Measurements from ENCODE around the gene TMEM156. TPM values are rescaled to one million over a fixed set of nuclear protein-coding genes. Genes with fewer than 3 reads are reported as not detected.
A peak's percentile ranks its signal among the peaks of the same experiment; 100 is the strongest.

The TMEM156 gene
- total RNA-seq, 1 donor: 1.1 TPM

GRCh38 chr4:38930204-38930603, 102.0 kb downstream of the TMEM156 start:
- DNase-seq (ENCODE audit: low read depth in 2 of 3, low spot score in 2 of 3): no peak

GRCh38 chr4:38928974-38929373, 103.2 kb downstream of the TMEM156 start:
- no peak for DNase-seq (ENCODE audit: low read depth in 2 of 3, low spot score in 2 of 3)

- DNase-seq (ENCODE audit: low read depth in 2 of 3, low spot score in 2 of 3): no peak
These were observed 103.6 kb downstream of the TMEM156 start for GRCh38 chr4:38928568-38928967.

GRCh38 chr4:38926896-38927295, 105.3 kb downstream of the TMEM156 start:
- no peak for DNase-seq (ENCODE audit: low read depth in 2 of 3, low spot score in 2 of 3)

GRCh38 chr4:38925492-38926413, 106.5 kb downstream of the TMEM156 start:
- DNase-seq (ENCODE audit: low read depth in 2 of 3, low spot score in 2 of 3): no peak

- no peak for DNase-seq (ENCODE audit: low read depth in 2 of 3, low spot score in 2 of 3)
These were observed 107.9 kb downstream of the TMEM156 start for GRCh38 chr4:38924353-38924752.

- DNase-seq (ENCODE audit: low read depth in 2 of 3, low spot score in 2 of 3): no peak
These were observed 108.5 kb downstream of the TMEM156 start for GRCh38 chr4:38923746-38924145.

- no peak for DNase-seq (ENCODE audit: low read depth in 2 of 3, low spot score in 2 of 3)
These were observed 111.1 kb downstream of the TMEM156 start for GRCh38 chr4:38921151-38921550.

GRCh38 chr4:38920677-38921076, 111.5 kb downstream of the TMEM156 start:
- DNase-seq (ENCODE audit: low read depth in 2 of 3, low spot score in 2 of 3): peak in 1 of 3 donors; percentile 12

- no peak for DNase-seq (ENCODE audit: low read depth in 2 of 3, low spot score in 2 of 3)
These were observed 112.0 kb downstream of the TMEM156 start for GRCh38 chr4:38920186-38920585.

GRCh38 chr4:38919494-38919893, 112.7 kb downstream of the TMEM156 start:
- DNase-seq (ENCODE audit: low read depth in 2 of 3, low spot score in 2 of 3): no peak

GRCh38 chr4:38917481-38918025, 114.7 kb downstream of the TMEM156 start:
- DNase-seq (ENCODE audit: low read depth in 2 of 3, low spot score in 2 of 3): no peak

Other genes starting within 250 kb of the TMEM156 start
- gene TLR10, start 249.4 kb downstream of the TMEM156 start, total RNA-seq: 0.27 TPM
- gene TLR1, start 227.6 kb downstream of the TMEM156 start, total RNA-seq: 13.2 TPM
- 4.3 TPM for gene TLR6, start 175.6 kb downstream of the TMEM156 start, total RNA-seq
- gene FAM114A1, start 164.6 kb downstream of the TMEM156 start, total RNA-seq: 3.8 TPM
- 34.2 TPM for gene KLHL5, start 29.8 kb upstream of the TMEM156 start, total RNA-seq
- gene WDR19, start 150.1 kb upstream of the TMEM156 start, total RNA-seq: 13.2 TPM

All from hematopoietic multipotent progenitor cell (in vitro differentiated cells).